MM.1S (cell line): Measurements from ENCODE around the gene VSTM2L.

Experiments used
- EZH2phosphoT487 ChIP-seq: fragments of 300-600 bp; sonication (generic); IDR thresholded peaks from 2 replicates; pipeline ENCODE4 v1.6.1; 2018; ENCODE audit warnings: antibody characterized with exemption, low read length
- TF ChIP-seq, protein P1 (sequence below): fragments of 300-600 bp; sonication (generic); IDR thresholded peaks from 2 replicates; pipeline ENCODE4 v1.5.1; 2016; ENCODE audit warnings: antibody characterized with exemption, low read length, mixed read lengths

- TF ChIP-seq EZH2phosphoT487, result no peak
- TF ChIP-seq, protein P1, sequence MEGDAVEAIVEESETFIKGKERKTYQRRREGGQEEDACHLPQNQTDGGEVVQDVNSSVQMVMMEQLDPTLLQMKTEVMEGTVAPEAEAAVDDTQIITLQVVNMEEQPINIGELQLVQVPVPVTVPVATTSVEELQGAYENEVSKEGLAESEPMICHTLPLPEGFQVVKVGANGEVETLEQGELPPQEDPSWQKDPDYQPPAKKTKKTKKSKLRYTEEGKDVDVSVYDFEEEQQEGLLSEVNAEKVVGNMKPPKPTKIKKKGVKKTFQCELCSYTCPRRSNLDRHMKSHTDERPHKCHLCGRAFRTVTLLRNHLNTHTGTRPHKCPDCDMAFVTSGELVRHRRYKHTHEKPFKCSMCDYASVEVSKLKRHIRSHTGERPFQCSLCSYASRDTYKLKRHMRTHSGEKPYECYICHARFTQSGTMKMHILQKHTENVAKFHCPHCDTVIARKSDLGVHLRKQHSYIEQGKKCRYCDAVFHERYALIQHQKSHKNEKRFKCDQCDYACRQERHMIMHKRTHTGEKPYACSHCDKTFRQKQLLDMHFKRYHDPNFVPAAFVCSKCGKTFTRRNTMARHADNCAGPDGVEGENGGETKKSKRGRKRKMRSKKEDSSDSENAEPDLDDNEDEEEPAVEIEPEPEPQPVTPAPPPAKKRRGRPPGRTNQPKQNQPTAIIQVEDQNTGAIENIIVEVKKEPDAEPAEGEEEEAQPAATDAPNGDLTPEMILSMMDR, result no peak
Observed at GRCh38 chr20:37871751-37872150, 31.2 kb upstream of the VSTM2L start.
